Measurements from ENCODE around the gene DISP3. TPM values are rescaled to one million over a fixed set of nuclear protein-coding genes. Genes with fewer than 3 reads are reported as not detected.

The DISP3 gene
- total RNA-seq, 1 donor from 2014 or later: 179 TPM

- no peak for DNase-seq
- Mint-ChIP-seq H3K27ac (ENCODE audit: unreplicated experiment) (no peak overlapping the region), H3K27me3 (ENCODE audit: unreplicated experiment) (peaks cover 12% of the 10 kb centered on the region), H3K9me3 (ENCODE audit: unreplicated experiment) (peaks cover 8% of the 10 kb centered on the region), H3K36me3 (ENCODE audit: unreplicated experiment) (no peaks in the 10 kb centered on the region), H3K4me3 (ENCODE audit: unreplicated experiment) (no peak overlapping the region), H3K4me1 (ENCODE audit: low read depth, unreplicated experiment) (peaks cover 3% of the 10 kb centered on the region)
- no peak for TF ChIP-seq CTCF (IDR thresholded peaks at IDR 0.05; ENCODE audit: partially characterized antibody, unreplicated experiment)
Measured at GRCh38 chr1:11524465-11525150, 45.7 kb downstream of the DISP3 start.

- DNase-seq: no peak
- H3K4me3 Mint-ChIP-seq (ENCODE audit: unreplicated experiment): no peak overlapping the region
- H3K27me3 Mint-ChIP-seq (ENCODE audit: unreplicated experiment): peaks cover 12% of the 10 kb centered on the region
- peaks cover 8% of the 10 kb centered on the region for H3K9me3 Mint-ChIP-seq (ENCODE audit: unreplicated experiment)
- no peak for TF ChIP-seq CTCF (IDR thresholded peaks at IDR 0.05; ENCODE audit: partially characterized antibody, unreplicated experiment)
- H3K4me1 Mint-ChIP-seq (ENCODE audit: low read depth, unreplicated experiment): peaks cover under 1% of the 10 kb centered on the region
- H3K27ac Mint-ChIP-seq (ENCODE audit: unreplicated experiment): no peak overlapping the region
- no peaks in the 10 kb centered on the region for H3K36me3 Mint-ChIP-seq (ENCODE audit: unreplicated experiment)
Measured at GRCh38 chr1:11525151-11525505, 46.2 kb downstream of the DISP3 start.

- H3K36me3 Mint-ChIP-seq (ENCODE audit: unreplicated experiment): no peaks in the 10 kb centered on the region
- no peaks in the 10 kb centered on the region for H3K4me1 Mint-ChIP-seq (ENCODE audit: low read depth, unreplicated experiment)
- no peak for TF ChIP-seq CTCF (IDR thresholded peaks at IDR 0.05; ENCODE audit: partially characterized antibody, unreplicated experiment)
- no peak overlapping the region for H3K4me3 Mint-ChIP-seq (ENCODE audit: unreplicated experiment)
- DNase-seq: no peak
- no peak overlapping the region for H3K27ac Mint-ChIP-seq (ENCODE audit: unreplicated experiment)
- peaks cover 8% of the 10 kb centered on the region for H3K9me3 Mint-ChIP-seq (ENCODE audit: unreplicated experiment)
- peaks cover 16% of the 10 kb centered on the region for H3K27me3 Mint-ChIP-seq (ENCODE audit: unreplicated experiment)
Measured at GRCh38 chr1:11525516-11525915, 46.6 kb downstream of the DISP3 start.

GRCh38 chr1:11526071-11526895 lies 47.3 kb downstream of the DISP3 start:
- H3K36me3 Mint-ChIP-seq (ENCODE audit: unreplicated experiment): no peaks in the 10 kb centered on the region
- TF ChIP-seq CTCF (IDR thresholded peaks at IDR 0.05; ENCODE audit: partially characterized antibody, unreplicated experiment): no peak
- peaks cover 8% of the 10 kb centered on the region for H3K9me3 Mint-ChIP-seq (ENCODE audit: unreplicated experiment)
- no peaks in the 10 kb centered on the region for H3K4me1 Mint-ChIP-seq (ENCODE audit: low read depth, unreplicated experiment)
- H3K27ac Mint-ChIP-seq (ENCODE audit: unreplicated experiment): no peak overlapping the region
- no peak overlapping the region for H3K4me3 Mint-ChIP-seq (ENCODE audit: unreplicated experiment)
- DNase-seq: no peak
- H3K27me3 Mint-ChIP-seq (ENCODE audit: unreplicated experiment): peaks cover 14% of the 10 kb centered on the region
